GM23338 (cell line): ENCODE data around the gene VGLL4. TPM values are rescaled to one million over a fixed set of nuclear protein-coding genes. Genes with fewer than 3 reads are reported as not detected.

ENCODE experiments used
- ATAC-seq: fragments of 200-7000 bp; cut with Tn5 transposase; 3 replicates; pipeline ENCODE4 v1.9.1; 2020
- DNase-seq: peaks from one replicate; pipeline ENCODE4 v3.0.0-alpha.2; 2015; ENCODE audit warnings: low spot score
- H2AFZ ChIP-seq: fragments of 200-600 bp; sonication (generic); 2 replicates; pipeline ENCODE4 v1.8.0; 2016; ENCODE audit warnings: antibody characterized with exemption, mild to moderate bottlenecking, moderate library complexity
- H3F3A ChIP-seq: fragments of 200-600 bp; sonication (generic); replicated peaks from 2 replicates; pipeline ENCODE4 v1.8.0; 2017; ENCODE audit warnings: antibody characterized with exemption, mixed run types, low read depth
- H3K27ac ChIP-seq: fragments of 200-600 bp; sonication (generic); 2 replicates; pipeline ENCODE4 v1.6.1; 2016; ENCODE audit warnings: low read depth
- H3K27me3 ChIP-seq: fragments of 200-600 bp; sonication (generic); 2 replicates; pipeline ENCODE4 v1.8.0; 2016; ENCODE audit warnings: mild to moderate bottlenecking, mixed run types, moderate library complexity; ENCODE audit not compliant: insufficient read depth
- H3K36me3 ChIP-seq: fragments of 200-600 bp; sonication (generic); 2 replicates; pipeline ENCODE4 v1.8.0; 2016; ENCODE audit warnings: mild to moderate bottlenecking; ENCODE audit not compliant: insufficient read depth
- H3K4me1 ChIP-seq: fragments of 200-600 bp; sonication (generic); 2 replicates; pipeline ENCODE4 v1.8.0; 2016; ENCODE audit warnings: mild to moderate bottlenecking, moderate library complexity; ENCODE audit not compliant: insufficient read depth
- H3K4me2 ChIP-seq: fragments of 200-600 bp; sonication (generic); 2 replicates; pipeline ENCODE4 v1.7.1; 2017; ENCODE audit warnings: mixed run types
- H3K4me3 ChIP-seq: fragments of 200-600 bp; sonication (generic); 2 replicates; pipeline ENCODE4 v1.6.1; 2016; ENCODE audit warnings: mixed run types
- H3K79me2 ChIP-seq: fragments of 200-600 bp; sonication (generic); replicated peaks from 2 replicates; pipeline ENCODE4 v1.8.0; 2017; ENCODE audit warnings: mild to moderate bottlenecking; ENCODE audit not compliant: insufficient read depth
- H3K9me2 ChIP-seq: fragments of 200-600 bp; sonication (generic); 2 replicates; pipeline ENCODE4 v1.8.0; 2017; ENCODE audit not compliant: insufficient read depth
- H4K20me1 ChIP-seq: fragments of 200-600 bp; sonication (generic); replicated peaks from 2 replicates; pipeline ENCODE4 v1.8.0; 2017; ENCODE audit warnings: mild to moderate bottlenecking; ENCODE audit not compliant: insufficient read depth
- H3K27ac Mint-ChIP-seq: 2 replicates; pipeline ENCODE4 v1.8.0; 2020; ENCODE audit warnings: inconsistent platforms, mild to moderate bottlenecking, moderate library complexity, mixed read lengths
- H3K27me3 Mint-ChIP-seq: 3 replicates; pipeline ENCODE4 v1.8.0; 2022; ENCODE audit warnings: low read depth, mild to moderate bottlenecking, moderate library complexity, mixed read lengths, inconsistent platforms; ENCODE audit not compliant: insufficient read depth, poor library complexity
- H3K36me3 Mint-ChIP-seq: 3 replicates; pipeline ENCODE4 v1.8.0; 2021; ENCODE audit warnings: low read depth, mild to moderate bottlenecking, inconsistent platforms, moderate library complexity, mixed read lengths
- H3K4me1 Mint-ChIP-seq: 3 replicates; pipeline ENCODE4 v1.8.0; 2020; ENCODE audit warnings: mild to moderate bottlenecking, inconsistent platforms, mixed read lengths
- H3K4me3 Mint-ChIP-seq: 3 replicates; pipeline ENCODE4 v1.8.0; 2021; ENCODE audit warnings: moderate library complexity, mild to moderate bottlenecking, inconsistent platforms, mixed read lengths
- H3K9me3 Mint-ChIP-seq: 3 replicates; pipeline ENCODE4 v1.8.0; 2020; ENCODE audit warnings: moderate library complexity, mild to moderate bottlenecking, inconsistent platforms, mixed read lengths
- CREB1 ChIP-seq: fragments of 250-450 bp; sonication (Bioruptor Pico); IDR thresholded peaks from 2 replicates; pipeline ENCODE4 v1.5.0; 2020; ENCODE audit warnings: low read depth, mild to moderate bottlenecking, moderate library complexity
- EZH2 ChIP-seq: fragments of 200-600 bp; sonication (generic); IDR thresholded peaks from one replicate; pipeline ENCODE4 v1.8.0; 2017; ENCODE audit warnings: antibody characterized with exemption, mild to moderate bottlenecking, low read depth; ENCODE audit not compliant: unreplicated experiment
- EZH2phosphoT487 ChIP-seq: fragments of 200-600 bp; sonication (generic); IDR thresholded peaks from one replicate; pipeline ENCODE4 v1.8.1; 2018; ENCODE audit warnings: antibody characterized with exemption; ENCODE audit not compliant: unreplicated experiment
- NANOG ChIP-seq: IDR thresholded peaks from 2 replicates; pipeline ENCODE4 v1.6.1; 2016; ENCODE audit warnings: antibody characterized with exemption, borderline replicate concordance
- POLR2AphosphoS5 ChIP-seq: IDR thresholded peaks from 2 replicates; pipeline ENCODE4 v1.6.1; 2016; ENCODE audit warnings: antibody characterized with exemption, low read depth
- STAT1 ChIP-seq: IDR thresholded peaks from one replicate; pipeline ENCODE4 v1.6.1; 2016; ENCODE audit warnings: antibody characterized with exemption; ENCODE audit not compliant: unreplicated experiment
- ZNF114 ChIP-seq: fragments of 250-450 bp; sonication (Bioruptor Pico); IDR thresholded peaks from 2 replicates; pipeline ENCODE4 v1.5.0; 2020; ENCODE audit warnings: mild to moderate bottlenecking, moderate library complexity
- polyA plus RNA-seq: library from polyadenylated mRNA; unstranded; fragments of >200 nt; fragmentation: Nextera tagmentation; extraction: Ambion mirVana; gene quantifications from 2 replicates; pipeline ENCODE4 v1.2.1, GENCODE V29; 2016
- total RNA-seq: library from RNA; depleted of rRNA; stranded (reverse); fragments of >200 nt; shearing (Covaris generic); gene quantifications from 2 replicates; pipeline ENCODE4 v1.2.3, GENCODE V29; 2014
- TF ChIP-seq, protein P1 (sequence below): IDR thresholded peaks from one replicate; pipeline ENCODE4 v1.6.1; 2018; ENCODE audit warnings: antibody characterized with exemption; ENCODE audit not compliant: unreplicated experiment
- TF ChIP-seq, protein P2 (sequence below): IDR thresholded peaks from 2 replicates; pipeline ENCODE4 v1.6.1; 2016; ENCODE audit warnings: antibody characterized with exemption
- TF ChIP-seq, protein P3 (sequence below), 2 experiments: fragments of 200-600 bp in 1 of 2; sonication (generic) in 1 of 2; conservative IDR thresholded peaks; 2 replicates each; pipeline versions ENCODE4 v1.5.1 to v1.6.1; 2016 to 2017; ENCODE audit warnings: antibody characterized with exemption in 2 of 2, low read depth in 2 of 2, mild to moderate bottlenecking in 2 of 2, moderate library complexity in 1 of 2

VGLL4 gene
- total and polyA plus RNA-seq, 2 experiments from 2014 or later = 20.8 to 45.9 TPM

DNA sequence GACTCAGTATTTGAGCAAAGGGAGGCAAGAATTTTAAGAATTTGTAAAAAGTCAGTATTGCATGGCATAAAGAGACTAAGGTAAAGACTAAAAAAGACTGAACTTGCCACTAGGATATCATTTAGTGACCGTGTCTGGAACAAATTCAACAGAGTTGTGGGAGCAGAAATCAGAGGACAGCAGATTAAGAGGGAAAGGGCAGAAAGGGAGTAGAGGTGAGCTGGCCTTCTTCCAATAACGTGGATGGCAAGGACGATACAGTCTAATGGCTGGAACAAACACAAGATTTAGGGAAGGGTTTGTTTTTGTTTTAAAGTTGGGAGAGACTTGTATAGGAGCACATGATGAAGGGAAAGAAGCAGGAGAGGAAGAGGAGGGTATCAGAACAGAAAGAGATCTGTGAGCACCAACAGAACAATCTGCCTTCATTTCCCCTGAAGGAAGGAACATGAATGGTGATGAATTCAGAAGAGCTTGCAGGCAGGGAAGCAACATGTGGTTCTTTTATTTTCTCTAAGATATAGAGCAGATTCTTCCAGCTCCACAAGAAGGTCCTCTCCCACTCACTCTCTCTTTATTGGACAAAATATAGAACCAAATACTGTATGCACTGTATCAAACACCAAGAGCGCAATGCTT, 8.6 kb downstream of the VGLL4 start:
- H3K9me3 Mint-ChIP-seq = no peaks in the 10 kb centered on the region
- H2AFZ ChIP-seq = no peak overlapping the region
- no peaks in the 10 kb centered on the region for H3K36me3 Mint-ChIP-seq
- H3K27ac ChIP-seq = no peak overlapping the region
- peak overlapping the region; percentile 25; the same call in 1 of the 2 replicates for H3K27ac Mint-ChIP-seq
- no peaks in the 10 kb centered on the region for H3K36me3 ChIP-seq
- H3K9me2 ChIP-seq = no peaks in the 10 kb centered on the region
- no peak for ATAC-seq
- DNase-seq = no peak
- no peak for TF ChIP-seq CREB1
- TF ChIP-seq EZH2 = no peak
- no peak for TF ChIP-seq STAT1
- TF ChIP-seq, protein P1, sequence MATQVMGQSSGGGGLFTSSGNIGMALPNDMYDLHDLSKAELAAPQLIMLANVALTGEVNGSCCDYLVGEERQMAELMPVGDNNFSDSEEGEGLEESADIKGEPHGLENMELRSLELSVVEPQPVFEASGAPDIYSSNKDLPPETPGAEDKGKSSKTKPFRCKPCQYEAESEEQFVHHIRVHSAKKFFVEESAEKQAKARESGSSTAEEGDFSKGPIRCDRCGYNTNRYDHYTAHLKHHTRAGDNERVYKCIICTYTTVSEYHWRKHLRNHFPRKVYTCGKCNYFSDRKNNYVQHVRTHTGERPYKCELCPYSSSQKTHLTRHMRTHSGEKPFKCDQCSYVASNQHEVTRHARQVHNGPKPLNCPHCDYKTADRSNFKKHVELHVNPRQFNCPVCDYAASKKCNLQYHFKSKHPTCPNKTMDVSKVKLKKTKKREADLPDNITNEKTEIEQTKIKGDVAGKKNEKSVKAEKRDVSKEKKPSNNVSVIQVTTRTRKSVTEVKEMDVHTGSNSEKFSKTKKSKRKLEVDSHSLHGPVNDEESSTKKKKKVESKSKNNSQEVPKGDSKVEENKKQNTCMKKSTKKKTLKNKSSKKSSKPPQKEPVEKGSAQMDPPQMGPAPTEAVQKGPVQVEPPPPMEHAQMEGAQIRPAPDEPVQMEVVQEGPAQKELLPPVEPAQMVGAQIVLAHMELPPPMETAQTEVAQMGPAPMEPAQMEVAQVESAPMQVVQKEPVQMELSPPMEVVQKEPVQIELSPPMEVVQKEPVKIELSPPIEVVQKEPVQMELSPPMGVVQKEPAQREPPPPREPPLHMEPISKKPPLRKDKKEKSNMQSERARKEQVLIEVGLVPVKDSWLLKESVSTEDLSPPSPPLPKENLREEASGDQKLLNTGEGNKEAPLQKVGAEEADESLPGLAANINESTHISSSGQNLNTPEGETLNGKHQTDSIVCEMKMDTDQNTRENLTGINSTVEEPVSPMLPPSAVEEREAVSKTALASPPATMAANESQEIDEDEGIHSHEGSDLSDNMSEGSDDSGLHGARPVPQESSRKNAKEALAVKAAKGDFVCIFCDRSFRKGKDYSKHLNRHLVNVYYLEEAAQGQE = no peak
- no peak for TF ChIP-seq EZH2phosphoT487
- no peak for TF ChIP-seq NANOG
- TF ChIP-seq, protein P2, sequence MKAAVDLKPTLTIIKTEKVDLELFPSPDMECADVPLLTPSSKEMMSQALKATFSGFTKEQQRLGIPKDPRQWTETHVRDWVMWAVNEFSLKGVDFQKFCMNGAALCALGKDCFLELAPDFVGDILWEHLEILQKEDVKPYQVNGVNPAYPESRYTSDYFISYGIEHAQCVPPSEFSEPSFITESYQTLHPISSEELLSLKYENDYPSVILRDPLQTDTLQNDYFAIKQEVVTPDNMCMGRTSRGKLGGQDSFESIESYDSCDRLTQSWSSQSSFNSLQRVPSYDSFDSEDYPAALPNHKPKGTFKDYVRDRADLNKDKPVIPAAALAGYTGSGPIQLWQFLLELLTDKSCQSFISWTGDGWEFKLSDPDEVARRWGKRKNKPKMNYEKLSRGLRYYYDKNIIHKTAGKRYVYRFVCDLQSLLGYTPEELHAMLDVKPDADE = no peak
- no peak for TF ChIP-seq ZNF114 (CRISPR knock-in tag)
- H3K4me3 ChIP-seq = no peak overlapping the region
- H3K79me2 ChIP-seq = peaks cover 100% of the 10 kb centered on the region
- no peaks in the 10 kb centered on the region for H3F3A ChIP-seq
- peak overlapping the region; percentile 11; the same call in 1 of the 2 replicates for H3K4me2 ChIP-seq
- peaks cover 63% of the 10 kb centered on the region for H3K4me1 Mint-ChIP-seq
- no peak overlapping the region for H3K4me3 Mint-ChIP-seq
- H3K27me3 Mint-ChIP-seq = peaks cover 7% of the 10 kb centered on the region
- peaks cover 51% of the 10 kb centered on the region for H3K4me1 ChIP-seq
- no peaks in the 10 kb centered on the region for H3K27me3 ChIP-seq
- peaks cover 29% of the 10 kb centered on the region for H4K20me1 ChIP-seq

DNA sequence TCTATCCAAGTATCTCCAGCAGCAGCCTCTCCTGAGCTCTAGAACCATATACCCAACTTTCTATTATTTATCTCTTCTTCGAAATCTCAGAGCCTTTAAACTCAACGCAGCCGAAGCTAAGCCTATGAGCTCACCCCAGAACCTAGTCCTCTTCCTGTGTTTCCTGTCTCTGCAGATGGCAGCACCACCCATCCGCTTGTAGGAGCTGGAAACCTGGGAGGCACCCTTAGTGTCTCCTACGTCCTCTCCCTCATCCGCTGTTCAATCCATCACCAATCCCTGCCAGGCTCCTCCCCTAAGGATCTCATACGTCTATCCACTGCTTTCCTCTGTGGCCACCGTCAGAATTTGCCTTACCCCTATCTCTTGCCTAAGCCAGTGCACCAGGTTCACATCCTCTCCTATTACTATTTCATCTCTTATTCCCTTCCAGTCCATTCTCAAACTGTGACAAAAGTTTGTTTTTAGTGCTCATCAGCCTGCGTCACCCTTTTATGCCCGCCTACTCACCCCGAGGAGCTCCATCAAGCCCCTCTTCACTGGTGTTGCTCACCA, 9.6 kb downstream of the VGLL4 start:
- Histone ChIP-seq H3K4me1 (peaks cover 51% of the 10 kb centered on the region), H3K4me2 (no peak overlapping the region)
- DNase-seq = no peak
- TF ChIP-seq ZNF114 (CRISPR knock-in tag) (no peak), CREB1 (no peak), STAT1 (no peak), NANOG (no peak), EZH2 (no peak), EZH2phosphoT487 (no peak), POLR2AphosphoS5 (no peak)
- TF ChIP-seq, protein P1 = no peak
- TF ChIP-seq, protein P2 = no peak
- TF ChIP-seq, protein P3, sequence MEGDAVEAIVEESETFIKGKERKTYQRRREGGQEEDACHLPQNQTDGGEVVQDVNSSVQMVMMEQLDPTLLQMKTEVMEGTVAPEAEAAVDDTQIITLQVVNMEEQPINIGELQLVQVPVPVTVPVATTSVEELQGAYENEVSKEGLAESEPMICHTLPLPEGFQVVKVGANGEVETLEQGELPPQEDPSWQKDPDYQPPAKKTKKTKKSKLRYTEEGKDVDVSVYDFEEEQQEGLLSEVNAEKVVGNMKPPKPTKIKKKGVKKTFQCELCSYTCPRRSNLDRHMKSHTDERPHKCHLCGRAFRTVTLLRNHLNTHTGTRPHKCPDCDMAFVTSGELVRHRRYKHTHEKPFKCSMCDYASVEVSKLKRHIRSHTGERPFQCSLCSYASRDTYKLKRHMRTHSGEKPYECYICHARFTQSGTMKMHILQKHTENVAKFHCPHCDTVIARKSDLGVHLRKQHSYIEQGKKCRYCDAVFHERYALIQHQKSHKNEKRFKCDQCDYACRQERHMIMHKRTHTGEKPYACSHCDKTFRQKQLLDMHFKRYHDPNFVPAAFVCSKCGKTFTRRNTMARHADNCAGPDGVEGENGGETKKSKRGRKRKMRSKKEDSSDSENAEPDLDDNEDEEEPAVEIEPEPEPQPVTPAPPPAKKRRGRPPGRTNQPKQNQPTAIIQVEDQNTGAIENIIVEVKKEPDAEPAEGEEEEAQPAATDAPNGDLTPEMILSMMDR (conservative IDR thresholded peaks at IDR 0.05; ENCODE audit: low read depth in 2 of 2) = no peak

More for the DNA sequence above, 9.6 kb downstream of the VGLL4 start:
- Histone ChIP-seq H3K36me3 (no peaks in the 10 kb centered on the region), H2AFZ (no peak overlapping the region), H3K27ac (no peak overlapping the region), H4K20me1 (peaks cover 31% of the 10 kb centered on the region), H3K9me2 (no peaks in the 10 kb centered on the region), H3K79me2 (peaks cover 100% of the 10 kb centered on the region), H3F3A (no peaks in the 10 kb centered on the region), H3K27me3 (no peaks in the 10 kb centered on the region), H3K4me3 (no peak overlapping the region)
- peaks cover 7% of the 10 kb centered on the region for H3K27me3 Mint-ChIP-seq
- peaks cover 60% of the 10 kb centered on the region for H3K4me1 Mint-ChIP-seq
- H3K9me3 Mint-ChIP-seq = no peaks in the 10 kb centered on the region
- no peaks in the 10 kb centered on the region for H3K36me3 Mint-ChIP-seq
- no peak for ATAC-seq
- H3K4me3 Mint-ChIP-seq = no peak overlapping the region
- no peak overlapping the region for H3K27ac Mint-ChIP-seq
